Astrocyte (in vitro differentiated cells and primary cell): Measurements from ENCODE around the gene AQP5. TPM values are rescaled to one million over a fixed set of nuclear protein-coding genes. Genes with fewer than 3 reads are reported as not detected.
A peak's percentile ranks its signal among the peaks of the same experiment; 100 is the strongest.

ENCODE experiments used
- DNase-seq: peaks from one replicate; pipeline ENCODE4 v3.0.0-alpha.2; 2010; ENCODE audit warnings: low read depth
- FAIRE-seq: peaks from 2 replicates; lab custom pipeline; 2011; peaks lifted over from hg19 to GRCh38; lab: Jason Lieb, UNC
- H2AFZ ChIP-seq: 2 replicates; pipeline ENCODE4 v1.6.0; 2012; ENCODE audit warnings: low read depth, low read length, inconsistent platforms
- H3K27ac ChIP-seq: 2 replicates; pipeline ENCODE4 v1.5.1; 2011; ENCODE audit warnings: low read depth, low read length, inconsistent platforms
- H3K27me3 ChIP-seq: 2 replicates; pipeline ENCODE4 v1.6.0; 2011; ENCODE audit warnings: low read length, inconsistent platforms; ENCODE audit not compliant: insufficient read depth
- H3K36me3 ChIP-seq: 2 replicates; pipeline ENCODE4 v1.5.1; 2011; ENCODE audit warnings: low read length, inconsistent platforms; ENCODE audit not compliant: insufficient read depth
- H3K4me1 ChIP-seq: 2 replicates; pipeline ENCODE4 v1.5.1; 2011; ENCODE audit warnings: low read length, inconsistent platforms; ENCODE audit not compliant: insufficient read depth
- H3K4me2 ChIP-seq: 2 replicates; pipeline ENCODE4 v1.6.0; 2012; ENCODE audit warnings: low read length, inconsistent platforms
- H3K4me3 ChIP-seq: 2 replicates; pipeline ENCODE4 v1.5.1; 2011; ENCODE audit warnings: low read depth, mild to moderate bottlenecking, low read length, inconsistent platforms; ENCODE audit not compliant: insufficient read depth
- H3K79me2 ChIP-seq: 2 replicates; pipeline ENCODE4 v1.6.0; 2012; ENCODE audit warnings: mild to moderate bottlenecking, low read length, inconsistent platforms; ENCODE audit not compliant: insufficient read depth
- H3K9ac ChIP-seq: 2 replicates; pipeline ENCODE4 v1.6.0; 2012; ENCODE audit warnings: mild to moderate bottlenecking, low read length, inconsistent platforms
- H3K9me3 ChIP-seq: 2 replicates; pipeline ENCODE4 v1.5.1; 2012; ENCODE audit warnings: low read depth, mild to moderate bottlenecking, low read length, inconsistent platforms; ENCODE audit not compliant: insufficient read depth
- H4K20me1 ChIP-seq: 2 replicates; pipeline ENCODE4 v1.6.0; 2012; ENCODE audit warnings: low read length, inconsistent platforms; ENCODE audit not compliant: insufficient read depth
- H3K27ac Mint-ChIP-seq: one replicate; pipeline ENCODE4 v1.8.0; 2021; ENCODE audit warnings: mild to moderate bottlenecking, mixed read lengths; ENCODE audit not compliant: unreplicated experiment
- H3K27me3 Mint-ChIP-seq: one replicate; pipeline ENCODE4 v1.8.0; 2021; ENCODE audit warnings: low read depth, mixed read lengths; ENCODE audit not compliant: unreplicated experiment
- H3K36me3 Mint-ChIP-seq: one replicate; pipeline ENCODE4 v1.8.0; 2021; ENCODE audit warnings: low read depth, mixed read lengths; ENCODE audit not compliant: unreplicated experiment
- H3K4me1 Mint-ChIP-seq: one replicate; pipeline ENCODE4 v1.8.0; 2021; ENCODE audit warnings: low read depth, mixed read lengths; ENCODE audit not compliant: unreplicated experiment
- H3K4me3 Mint-ChIP-seq: one replicate; pipeline ENCODE4 v1.8.0; 2021; ENCODE audit warnings: mild to moderate bottlenecking, moderate library complexity, mixed read lengths; ENCODE audit not compliant: unreplicated experiment
- H3K9me3 Mint-ChIP-seq: one replicate; pipeline ENCODE4 v1.8.0; 2021; ENCODE audit warnings: mild to moderate bottlenecking, mixed read lengths; ENCODE audit not compliant: unreplicated experiment
- EZH2 ChIP-seq: IDR thresholded peaks from 2 replicates; pipeline ENCODE4 v1.6.1; 2012; ENCODE audit warnings: mild to moderate bottlenecking, low read length, inconsistent platforms; ENCODE audit not compliant: insufficient read depth
- total RNA-seq: library from RNA; stranded (reverse); gene quantifications from 2 replicates; pipeline ENCODE4 v1.2.1, GENCODE V29; 2021
- TF ChIP-seq, protein P1 (sequence below): IDR thresholded peaks from 2 replicates; pipeline ENCODE4 v1.5.1; 2011; ENCODE audit warnings: low read depth, mild to moderate bottlenecking, inconsistent platforms, low read length, moderate library complexity; ENCODE audit not compliant: insufficient read depth

The AQP5 gene
- total RNA-seq, 1 donor from 2014 or later = not detected

DNA sequence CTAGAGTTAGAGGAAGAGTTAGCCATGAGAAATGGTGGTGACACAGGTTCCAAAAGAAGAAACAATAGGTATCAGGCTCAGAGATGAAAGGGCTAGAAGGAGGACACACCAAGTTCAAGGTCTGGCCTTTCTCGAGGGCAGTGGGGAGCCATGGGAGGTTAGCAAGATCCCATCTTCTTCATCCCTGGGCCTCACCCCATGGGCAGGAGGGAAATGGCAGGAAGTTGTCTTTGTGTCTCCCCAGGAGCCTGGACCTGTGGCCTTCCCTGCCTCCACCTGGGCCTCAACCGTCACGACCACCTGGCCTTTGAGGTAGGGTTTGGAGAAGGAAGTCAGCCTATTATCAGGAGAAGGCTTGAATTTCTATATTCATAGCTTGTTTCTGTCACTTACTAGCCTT is 17.0 kb upstream of the AQP5 start:
- no peak overlapping the region for H3K4me3 ChIP-seq
- no peaks in the 10 kb centered on the region for H3K9me3 ChIP-seq
- peaks cover 3% of the 10 kb centered on the region for H3K4me1 ChIP-seq
- FAIRE-seq (no peak), DNase-seq (no peak)
- no peaks in the 10 kb centered on the region for H3K36me3 Mint-ChIP-seq
- H3K27ac ChIP-seq = no peak overlapping the region
- H3K4me3 Mint-ChIP-seq = no peak overlapping the region
- TF ChIP-seq, protein P1, sequence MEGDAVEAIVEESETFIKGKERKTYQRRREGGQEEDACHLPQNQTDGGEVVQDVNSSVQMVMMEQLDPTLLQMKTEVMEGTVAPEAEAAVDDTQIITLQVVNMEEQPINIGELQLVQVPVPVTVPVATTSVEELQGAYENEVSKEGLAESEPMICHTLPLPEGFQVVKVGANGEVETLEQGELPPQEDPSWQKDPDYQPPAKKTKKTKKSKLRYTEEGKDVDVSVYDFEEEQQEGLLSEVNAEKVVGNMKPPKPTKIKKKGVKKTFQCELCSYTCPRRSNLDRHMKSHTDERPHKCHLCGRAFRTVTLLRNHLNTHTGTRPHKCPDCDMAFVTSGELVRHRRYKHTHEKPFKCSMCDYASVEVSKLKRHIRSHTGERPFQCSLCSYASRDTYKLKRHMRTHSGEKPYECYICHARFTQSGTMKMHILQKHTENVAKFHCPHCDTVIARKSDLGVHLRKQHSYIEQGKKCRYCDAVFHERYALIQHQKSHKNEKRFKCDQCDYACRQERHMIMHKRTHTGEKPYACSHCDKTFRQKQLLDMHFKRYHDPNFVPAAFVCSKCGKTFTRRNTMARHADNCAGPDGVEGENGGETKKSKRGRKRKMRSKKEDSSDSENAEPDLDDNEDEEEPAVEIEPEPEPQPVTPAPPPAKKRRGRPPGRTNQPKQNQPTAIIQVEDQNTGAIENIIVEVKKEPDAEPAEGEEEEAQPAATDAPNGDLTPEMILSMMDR = no peak
- no peak for TF ChIP-seq EZH2
- peaks cover 33% of the 10 kb centered on the region for H3K27me3 Mint-ChIP-seq
- no peak overlapping the region for H2AFZ ChIP-seq
- no peak overlapping the region for H3K9ac ChIP-seq
- no peaks in the 10 kb centered on the region for H3K27me3 ChIP-seq
- H3K9me3 Mint-ChIP-seq = no peaks in the 10 kb centered on the region
- no peak overlapping the region for H3K4me2 ChIP-seq
- H3K79me2 ChIP-seq = no peaks in the 10 kb centered on the region
- no peaks in the 10 kb centered on the region for H4K20me1 ChIP-seq
- H3K36me3 ChIP-seq = no peaks in the 10 kb centered on the region
- H3K27ac Mint-ChIP-seq = no peak overlapping the region
- peaks cover 3% of the 10 kb centered on the region for H3K4me1 Mint-ChIP-seq

DNA sequence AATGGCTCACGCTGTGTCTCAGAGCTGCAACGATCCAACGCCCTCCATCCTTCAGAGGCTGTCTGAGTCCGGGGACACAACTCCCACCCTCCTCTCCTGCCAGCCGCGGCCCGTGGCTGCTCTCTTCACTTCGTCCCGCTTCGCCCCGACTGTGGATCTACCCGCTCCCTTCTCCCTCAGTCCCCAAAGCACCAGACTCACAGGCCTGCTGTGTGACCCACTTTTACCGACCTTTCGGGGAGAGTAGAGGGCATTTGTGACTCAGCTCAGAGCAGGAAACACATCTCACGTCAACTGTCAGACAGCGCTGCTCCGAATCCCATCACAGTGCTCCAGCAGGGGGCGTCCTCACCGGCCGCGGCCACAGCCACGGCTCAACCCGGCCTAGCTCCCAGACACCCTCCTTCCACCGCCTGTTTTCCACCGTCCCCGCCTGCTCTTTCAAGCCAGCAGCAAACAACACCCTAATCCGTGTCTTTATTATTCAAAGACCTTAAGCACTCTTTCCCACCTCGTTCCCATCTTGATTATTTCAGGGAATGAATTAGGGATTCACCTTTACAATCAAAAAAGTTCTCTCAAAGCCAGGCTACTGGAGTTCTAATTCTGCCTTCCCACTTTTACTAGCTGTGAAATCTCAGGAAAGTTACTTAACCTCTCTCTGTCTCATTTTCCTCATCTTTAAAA is 16.1 kb upstream of the AQP5 start:
- Histone ChIP-seq H3K27ac (no peak overlapping the region), H2AFZ (peak overlapping the region; percentile 79), H3K4me3 (peak overlapping the region; percentile 13), H3K4me1 (peaks cover 3% of the 10 kb centered on the region), H3K36me3 (no peaks in the 10 kb centered on the region), H3K4me2 (peak overlapping the region; percentile 83), H3K79me2 (no peaks in the 10 kb centered on the region), H3K27me3 (no peaks in the 10 kb centered on the region), H4K20me1 (no peaks in the 10 kb centered on the region), H3K9me3 (no peaks in the 10 kb centered on the region), H3K9ac (peak overlapping the region; percentile 57)
- Mint-ChIP-seq H3K9me3 (no peaks in the 10 kb centered on the region), H3K4me1 (peaks cover 3% of the 10 kb centered on the region), H3K36me3 (no peaks in the 10 kb centered on the region), H3K4me3 (peak overlapping the region; percentile 2), H3K27ac (peak overlapping the region; percentile 41), H3K27me3 (peaks cover 39% of the 10 kb centered on the region)
- peak; percentile 49 for DNase-seq
- TF ChIP-seq EZH2 = no peak
- TF ChIP-seq, protein P1 = peak; percentile 90
- FAIRE-seq = peak; percentile 37

- H3K36me3 Mint-ChIP-seq = no peaks in the 10 kb centered on the region
Observed at GRCh38 chr12:49946086-49946485, 15.6 kb upstream of the AQP5 start.

More at GRCh38 chr12:49946086-49946485, 15.6 kb upstream of the AQP5 start:
- peaks cover 3% of the 10 kb centered on the region for H3K4me1 ChIP-seq
- H3K27me3 Mint-ChIP-seq = peaks cover 41% of the 10 kb centered on the region
- TF ChIP-seq, protein P1 = no peak
- no peak for TF ChIP-seq EZH2
- H3K79me2 ChIP-seq = no peaks in the 10 kb centered on the region
- H3K9me3 ChIP-seq = no peaks in the 10 kb centered on the region
- no peak overlapping the region for H3K4me2 ChIP-seq
- H3K36me3 ChIP-seq = no peaks in the 10 kb centered on the region
- H4K20me1 ChIP-seq = no peaks in the 10 kb centered on the region
- FAIRE-seq = no peak
- no peak overlapping the region for H3K4me3 Mint-ChIP-seq
- peaks cover 3% of the 10 kb centered on the region for H3K4me1 Mint-ChIP-seq
- peak overlapping the region; percentile 79 for H2AFZ ChIP-seq
- no peak overlapping the region for H3K4me3 ChIP-seq
- no peak overlapping the region for H3K27ac Mint-ChIP-seq
- no peaks in the 10 kb centered on the region for H3K9me3 Mint-ChIP-seq
- no peak for DNase-seq
- no peak overlapping the region for H3K27ac ChIP-seq
- H3K27me3 ChIP-seq = no peaks in the 10 kb centered on the region
- H3K9ac ChIP-seq = no peak overlapping the region
